ENCODE data around the gene RAB27A.
"Not testable (repeated sequence)": the region's sequence is repeated elsewhere in the genome, so short reads cannot be mapped to it uniquely, and the experiment has no call there.

RAB27A gene

DNA sequence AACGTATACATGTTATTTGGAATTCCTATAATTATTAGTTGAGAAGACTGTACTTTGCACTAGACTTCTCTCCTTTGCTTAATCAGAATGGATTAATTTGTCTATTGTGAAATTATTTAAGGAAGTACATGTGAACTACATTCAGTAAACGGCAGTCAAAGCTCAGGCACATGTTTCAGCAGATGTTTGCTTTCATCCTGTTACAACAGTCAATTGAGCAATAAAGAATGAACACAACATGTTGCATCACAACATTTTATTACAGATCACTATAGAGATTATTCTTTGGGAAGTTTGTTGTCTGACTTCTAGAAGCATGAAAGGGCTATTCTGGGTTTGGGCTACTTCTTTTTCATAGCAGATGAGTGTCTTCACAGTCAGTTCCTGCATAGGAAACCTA, 39.2 kb downstream of the RAB27A start:
- DNase-seq (ENCODE audit: low spot score) = peak; percentile 25

DNA sequence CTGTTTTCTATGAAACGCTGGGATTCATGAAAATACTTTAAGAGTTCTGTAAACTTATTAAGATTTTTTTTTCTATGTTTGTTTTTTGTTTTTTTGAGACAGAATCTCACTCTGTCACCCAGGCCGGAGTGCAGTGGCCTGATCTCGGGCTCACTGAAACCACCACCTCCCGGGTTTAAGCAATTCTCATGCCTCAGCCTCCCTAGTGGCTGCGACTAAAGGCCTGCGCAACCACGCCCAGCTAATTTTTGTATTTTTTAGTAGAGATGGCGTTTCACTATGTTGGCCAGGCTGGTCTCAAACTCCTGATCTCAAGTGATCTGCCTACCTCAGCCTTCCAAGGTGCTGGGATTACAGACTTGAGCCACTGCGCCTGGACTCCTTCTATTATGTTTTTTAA, 39.7 kb downstream of the RAB27A start:
- DNase-seq (ENCODE audit: low spot score) = not testable (repeated sequence)

GRCh38 chr15:55248895-55249294, 40.7 kb downstream of the RAB27A start:
- DNase-seq (ENCODE audit: low spot score) = no peak

DNA sequence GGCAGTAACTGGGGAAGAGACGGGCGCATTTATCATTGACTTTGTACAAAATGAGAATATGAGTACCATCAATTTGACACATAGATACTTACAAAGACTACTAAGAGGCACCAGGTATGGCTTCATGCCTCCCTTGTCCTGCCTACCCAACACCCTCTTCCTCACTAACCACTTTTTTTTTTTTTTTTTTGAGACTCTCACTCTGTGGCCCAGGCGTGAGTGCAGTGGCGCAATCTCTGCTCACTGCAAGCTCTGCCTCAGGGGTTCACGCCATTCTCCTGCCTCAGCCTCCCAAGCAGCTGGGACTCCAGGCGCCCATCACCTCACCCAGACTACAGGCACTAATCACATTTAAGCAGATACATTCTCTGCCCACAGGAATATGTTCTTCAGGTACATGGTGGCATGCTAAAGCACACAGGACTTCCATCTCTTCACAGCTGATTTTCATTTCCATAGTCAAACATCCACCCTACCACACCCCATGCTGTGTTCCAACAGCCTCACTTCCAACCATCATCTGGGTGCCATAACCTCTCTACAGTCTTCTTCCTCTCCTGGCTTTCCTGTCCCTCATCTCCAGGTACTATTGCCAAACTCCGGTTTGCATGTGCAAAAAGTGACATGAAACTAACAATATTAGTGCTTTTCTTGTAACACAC, 41.7 kb downstream of the RAB27A start:
- DNase-seq (ENCODE audit: low spot score) = no peak

DNA sequence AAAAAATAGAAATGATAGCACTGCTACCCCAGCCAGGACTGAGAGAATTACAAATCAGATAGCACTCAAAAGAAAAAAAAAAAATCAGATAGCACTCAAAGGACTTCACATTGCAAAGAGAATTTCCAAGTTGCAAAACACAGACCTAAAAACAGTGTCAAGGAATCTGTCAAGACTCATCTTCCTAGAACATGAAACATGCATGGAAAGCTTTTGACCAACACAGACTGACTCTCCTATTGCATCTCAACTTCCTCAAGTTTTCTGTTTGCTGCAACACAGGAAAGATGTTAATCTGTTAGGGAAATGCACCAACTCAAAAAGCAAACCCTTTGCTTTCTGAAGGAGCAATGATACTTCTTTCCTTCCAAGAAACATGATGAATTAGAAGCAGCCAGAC, 42.3 kb downstream of the RAB27A start:
- DNase-seq (ENCODE audit: low spot score) = no peak

DNA sequence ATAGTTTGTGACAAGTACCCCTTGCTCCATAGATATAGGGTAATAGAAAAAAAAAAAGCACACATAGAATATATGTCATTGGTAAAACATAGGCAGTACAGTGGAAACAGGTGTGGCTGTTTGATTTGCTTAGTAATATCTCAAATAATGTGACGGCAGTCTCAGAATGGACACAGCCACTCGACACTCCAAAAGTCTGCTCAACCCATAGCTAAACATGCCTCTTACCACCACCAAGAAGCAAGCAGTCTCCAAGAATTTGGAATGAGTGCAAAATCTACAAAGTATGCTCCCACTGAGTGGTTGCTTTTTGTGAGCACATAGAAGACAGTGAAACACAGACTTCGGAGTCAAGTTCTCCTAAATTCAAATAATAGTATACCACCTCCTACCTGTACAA, 43.0 kb downstream of the RAB27A start:
- DNase-seq (ENCODE audit: low spot score) = no peak

DNA sequence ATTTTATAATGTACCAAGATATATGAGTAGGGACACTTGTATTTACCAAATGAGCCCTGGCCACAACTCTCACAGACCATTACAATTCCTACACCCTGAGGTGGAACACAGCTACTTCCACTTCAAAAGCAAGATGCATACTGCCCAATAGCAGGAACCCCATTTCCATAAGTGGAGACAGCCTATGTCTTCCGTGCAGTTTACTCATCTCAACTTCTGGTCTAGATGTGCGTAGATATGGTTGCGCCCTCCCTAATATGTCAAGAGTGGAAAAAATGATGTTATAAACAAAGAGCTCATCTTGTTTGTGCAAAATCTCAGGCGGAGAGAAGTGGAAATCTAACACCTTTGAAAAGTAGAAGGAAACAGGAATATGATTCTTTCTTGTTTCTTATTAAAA, 44.6 kb downstream of the RAB27A start:
- no peak for DNase-seq (ENCODE audit: low spot score)

- DNase-seq (ENCODE audit: low spot score) = no peak
Observed at GRCh38 chr15:55241891-55242290, 47.7 kb downstream of the RAB27A start.

DNA sequence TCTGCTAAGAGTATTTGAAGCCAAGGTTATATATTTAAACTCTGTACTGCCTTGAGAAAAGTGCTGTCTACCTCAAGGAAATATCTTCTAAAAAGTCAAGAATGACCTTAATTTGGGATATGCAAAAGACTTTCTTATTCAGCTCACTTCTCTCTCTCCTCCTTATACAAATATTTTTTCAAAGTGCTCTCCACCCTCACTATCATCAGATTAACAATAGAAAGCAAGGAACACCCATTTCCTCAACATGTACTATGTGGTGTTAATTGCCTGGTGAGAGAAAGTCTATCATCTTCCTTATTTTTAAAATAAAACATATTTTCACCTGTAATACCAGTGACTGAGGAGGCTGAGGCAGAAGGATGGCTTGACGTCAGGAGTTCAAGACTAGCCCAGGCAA, 48.4 kb downstream of the RAB27A start:
- DNase-seq (ENCODE audit: low spot score) = no peak

- DNase-seq (ENCODE audit: low spot score) = no peak
Observed at GRCh38 chr15:55240125-55240760, 49.4 kb downstream of the RAB27A start.

GRCh38 chr15:55239440-55240124, 50.0 kb downstream of the RAB27A start:
- no peak for DNase-seq (ENCODE audit: low spot score)

DNA sequence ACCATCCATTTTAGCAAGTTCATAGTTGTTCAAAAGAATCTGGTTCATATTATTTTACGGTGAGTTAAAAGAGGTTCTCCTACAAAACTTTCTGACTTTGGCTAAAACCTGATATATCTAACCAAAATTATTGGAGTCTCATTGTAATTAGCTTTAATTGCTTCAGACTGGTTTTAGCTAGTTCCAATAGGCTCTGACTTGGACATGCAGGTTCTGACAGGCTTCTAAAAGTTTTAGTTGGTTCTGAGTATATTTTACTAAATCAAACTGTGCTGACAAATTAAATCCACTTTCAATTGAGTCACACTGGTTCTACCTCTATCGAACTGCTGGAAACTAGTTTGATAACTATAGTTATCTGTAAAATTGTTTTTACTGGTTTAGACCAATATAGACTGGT, 50.7 kb downstream of the RAB27A start:
- no peak for DNase-seq (ENCODE audit: low spot score)

DNA sequence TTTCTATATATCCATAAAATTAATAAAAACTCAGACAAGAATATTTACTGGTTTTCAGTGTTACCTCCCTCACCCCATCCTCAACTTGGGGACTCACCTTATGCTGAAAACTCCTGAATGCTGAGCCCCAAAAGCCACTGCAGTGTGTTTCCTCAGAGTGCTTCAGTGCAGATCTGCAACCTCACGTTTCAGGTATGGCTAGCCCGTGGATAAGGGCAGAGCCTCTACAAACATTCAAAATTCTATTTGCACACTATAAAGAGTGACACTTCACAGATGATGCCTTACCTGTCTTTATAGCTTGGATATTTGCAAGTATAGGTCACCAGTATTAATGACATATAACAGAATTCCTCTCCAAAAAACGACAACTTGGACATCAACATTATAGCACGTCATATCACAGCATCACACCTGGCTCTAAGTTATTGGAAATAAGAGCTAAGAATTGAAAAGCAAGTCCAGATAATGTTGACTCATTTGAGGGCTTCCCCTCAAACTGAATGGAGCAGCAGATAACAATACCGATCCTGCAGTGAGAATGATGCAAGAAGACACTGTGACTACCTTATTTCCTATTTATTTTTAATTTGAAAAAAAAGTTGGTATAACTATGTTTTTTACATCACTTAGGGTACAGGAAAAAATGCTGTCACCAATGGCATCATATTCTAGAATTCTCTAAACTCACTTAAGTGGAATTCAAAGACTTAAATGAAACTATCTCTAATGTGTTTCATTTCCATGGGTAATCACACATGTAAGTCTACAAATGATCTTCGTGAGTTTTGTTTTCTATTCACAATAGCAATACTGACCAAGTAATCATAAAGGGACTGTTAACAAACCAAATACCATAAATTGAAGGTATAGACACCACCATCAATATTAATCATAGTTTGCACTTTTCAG, 52.1 kb downstream of the RAB27A start:
- DNase-seq (ENCODE audit: low spot score) = no peak

- DNase-seq (ENCODE audit: low spot score) = no peak
Observed at GRCh38 chr15:55235546-55236036, 54.0 kb downstream of the RAB27A start.

GRCh38 chr15:55234800-55235104, 54.9 kb downstream of the RAB27A start:
- no peak for DNase-seq (ENCODE audit: low spot score)

GRCh38 chr15:55234104-55234799, 55.4 kb downstream of the RAB27A start:
- no peak for DNase-seq (ENCODE audit: low spot score)

DNA sequence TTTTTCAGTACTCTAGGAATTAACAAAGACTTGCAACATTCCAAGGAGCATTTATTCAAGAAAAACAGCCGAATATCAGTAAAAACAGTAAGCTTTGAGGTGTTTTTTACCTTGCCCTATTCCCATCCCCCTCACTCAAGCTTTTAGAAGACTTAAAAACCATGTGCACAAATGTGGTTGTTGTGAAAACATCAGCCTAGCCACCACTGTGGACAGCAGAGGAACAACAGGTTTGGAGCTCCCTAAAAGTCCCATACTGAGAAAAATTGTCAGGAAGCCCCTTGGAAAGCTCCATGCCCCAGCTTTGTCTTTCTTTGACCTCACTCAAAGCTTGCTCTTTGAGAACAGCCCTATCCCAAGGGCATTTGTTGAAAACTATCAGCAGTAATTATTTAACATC, 58.2 kb downstream of the RAB27A start:
- DNase-seq (ENCODE audit: low spot score) = no peak

GRCh38 chr15:55230953-55231352, 58.7 kb downstream of the RAB27A start:
- no peak for DNase-seq (ENCODE audit: low spot score)

DNA sequence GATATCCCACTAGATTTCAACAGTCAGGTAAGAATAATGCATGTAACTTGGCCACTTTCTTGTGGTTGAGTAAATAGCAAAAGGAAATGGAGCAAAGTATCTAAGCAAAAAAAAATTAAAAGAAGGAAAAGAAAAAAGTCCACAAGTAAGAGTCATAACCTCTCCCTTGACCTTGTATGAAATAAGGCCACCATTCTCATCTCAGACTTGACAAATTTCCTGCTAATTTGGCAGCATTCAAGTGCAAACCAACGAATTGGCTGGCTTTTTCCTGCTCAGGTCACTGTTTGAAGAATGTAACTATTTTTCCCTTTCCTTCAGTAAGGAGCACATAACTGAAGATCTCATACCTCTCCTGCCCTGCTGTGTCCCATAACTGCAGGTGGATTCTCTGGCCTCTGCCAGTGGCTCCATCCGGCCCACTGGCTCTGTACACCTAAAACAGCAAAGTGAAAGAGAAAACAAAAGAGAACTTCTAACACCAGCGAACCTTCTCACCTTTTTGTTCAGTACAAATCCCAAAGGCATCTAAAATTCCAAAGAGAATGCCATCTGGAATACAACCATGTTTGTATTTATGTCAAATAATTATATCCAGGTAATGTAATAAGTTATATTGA, 59.5 kb downstream of the RAB27A start:
- no peak for DNase-seq (ENCODE audit: low spot score)

DNA sequence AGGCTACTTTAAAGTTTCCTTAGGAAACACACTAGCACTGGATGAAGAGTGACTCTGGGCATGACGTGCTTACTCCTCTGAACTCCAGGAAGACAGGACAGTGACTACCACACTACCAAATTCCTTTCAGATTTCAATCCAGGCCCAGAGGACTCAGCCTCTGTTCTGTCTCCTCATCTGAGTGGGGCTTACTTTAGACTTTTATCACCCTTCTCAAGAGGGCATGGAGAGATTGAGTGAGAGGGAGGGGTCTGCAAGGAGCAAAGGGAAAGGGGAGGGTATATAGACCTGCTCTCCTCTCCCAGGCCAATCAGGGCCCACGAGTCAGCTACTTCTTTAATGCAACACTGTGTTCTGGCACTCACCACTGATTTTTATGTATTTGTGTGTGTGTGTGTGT, 63.5 kb downstream of the RAB27A start:
- no peak for DNase-seq (ENCODE audit: low spot score)

DNA sequence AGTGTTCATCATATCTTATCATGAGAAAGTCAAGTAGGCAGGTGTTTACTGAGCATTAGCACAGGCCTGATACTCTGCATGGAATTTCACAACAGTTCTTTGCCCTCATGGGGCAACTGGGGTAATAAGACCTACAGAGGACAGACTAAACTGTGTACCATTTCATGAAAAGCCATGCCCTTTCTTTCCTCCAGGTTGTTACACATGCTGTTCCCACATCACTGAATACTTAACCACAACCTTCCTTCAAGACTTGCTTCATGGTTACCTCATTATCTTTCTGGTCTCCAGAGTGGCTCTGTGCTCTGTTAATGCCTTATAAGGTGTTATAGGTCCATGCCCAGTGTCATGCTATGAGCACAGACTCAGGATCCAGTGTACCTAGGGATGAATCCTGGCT, 64.7 kb downstream of the RAB27A start:
- DNase-seq (ENCODE audit: low spot score) = no peak
